H9 (cell line): Measurements from ENCODE around the gene PELO. TPM values are rescaled to one million over a fixed set of nuclear protein-coding genes. Genes with fewer than 3 reads are reported as not detected.

Source experiments
- DNase-seq: peaks from one replicate; pipeline ENCODE4 v3.0.0-alpha.2; 2017
- H2AFZ ChIP-seq: one replicate; pipeline ENCODE4 v1.6.1; 2013; ENCODE audit warnings: mild to moderate bottlenecking, low read length, control low read depth, moderate library complexity
- H2AK5ac ChIP-seq: 2 replicates; pipeline ENCODE4 v1.6.1; 2013; ENCODE audit warnings: low read length, control low read depth, mixed read lengths; ENCODE audit not compliant: insufficient read length
- H2BK120ac ChIP-seq: one replicate; pipeline ENCODE4 v1.6.1; 2013; ENCODE audit warnings: low read depth, mild to moderate bottlenecking, low read length, control low read depth, inconsistent platforms; ENCODE audit not compliant: poor library complexity, severe bottlenecking
- H2BK12ac ChIP-seq: 2 replicates; pipeline ENCODE4 v1.6.1; 2013; ENCODE audit warnings: low read length, control low read depth, mixed read lengths, low read depth; ENCODE audit not compliant: insufficient read length
- H2BK15ac ChIP-seq: 2 replicates; pipeline ENCODE4 v1.6.1; 2013; ENCODE audit warnings: low read depth, low read length, control low read depth
- H2BK20ac ChIP-seq: one replicate; pipeline ENCODE4 v1.6.1; 2013; ENCODE audit warnings: low read depth, mild to moderate bottlenecking, low read length, control low read depth, inconsistent platforms; ENCODE audit not compliant: poor library complexity, severe bottlenecking
- H2BK5ac ChIP-seq: 2 replicates; pipeline ENCODE4 v1.6.1; 2013; ENCODE audit warnings: low read length, control low read depth, mixed read lengths; ENCODE audit not compliant: insufficient read length
- H3K14ac ChIP-seq: 2 replicates; pipeline ENCODE4 v1.6.1; 2013; ENCODE audit warnings: low read length, control low read depth; ENCODE audit not compliant: insufficient read depth
- H3K18ac ChIP-seq: 2 replicates; pipeline ENCODE4 v1.6.1; 2013; ENCODE audit warnings: low read depth, mild to moderate bottlenecking, mixed read lengths, low read length, control low read depth; ENCODE audit not compliant: insufficient read length
- H3K23ac ChIP-seq: 2 replicates; pipeline ENCODE4 v1.6.1; 2013; ENCODE audit warnings: low read length, control low read depth, mixed read lengths, low read depth; ENCODE audit not compliant: insufficient read length
- H3K23me2 ChIP-seq: 2 replicates; pipeline ENCODE4 v1.6.1; 2013; ENCODE audit warnings: low read depth, mild to moderate bottlenecking, mixed read lengths, low read length, control low read depth; ENCODE audit not compliant: insufficient read length, poor library complexity, severe bottlenecking
- H3K27ac ChIP-seq: 2 replicates; pipeline ENCODE4 v1.5.1; 2013; ENCODE audit warnings: low read length, control low read depth, mixed read lengths, low read depth; ENCODE audit not compliant: insufficient read length
- H3K27me3 ChIP-seq: 2 replicates; pipeline ENCODE4 v1.6.1; 2013; ENCODE audit warnings: low read length, control low read depth, inconsistent platforms; ENCODE audit not compliant: insufficient read depth
- H3K4ac ChIP-seq: 2 replicates; pipeline ENCODE4 v1.6.1; 2013; ENCODE audit warnings: low read depth, mild to moderate bottlenecking, control low read depth, inconsistent platforms, low read length, moderate library complexity
- H3K4me1 ChIP-seq: 2 replicates; pipeline ENCODE4 v1.6.1; 2013; ENCODE audit warnings: low read length, control low read depth, inconsistent platforms; ENCODE audit not compliant: insufficient read depth
- H3K4me2 ChIP-seq: 2 replicates; pipeline ENCODE4 v1.6.1; 2013; ENCODE audit warnings: low read length, control low read depth, mixed read lengths; ENCODE audit not compliant: insufficient read length, insufficient read depth
- H3K56ac ChIP-seq: 2 replicates; pipeline ENCODE4 v1.6.1; 2013; ENCODE audit warnings: low read depth, mild to moderate bottlenecking, mixed read lengths, low read length, control low read depth; ENCODE audit not compliant: insufficient read length
- H3K79me1 ChIP-seq: 2 replicates; pipeline ENCODE4 v1.6.1; 2013; ENCODE audit warnings: low read depth, mild to moderate bottlenecking, moderate library complexity, low read length, control low read depth, inconsistent platforms; ENCODE audit not compliant: insufficient read depth, poor library complexity, severe bottlenecking
- H3K79me2 ChIP-seq: 2 replicates; pipeline ENCODE4 v1.6.1; 2013; ENCODE audit warnings: low read length, control low read depth, inconsistent platforms; ENCODE audit not compliant: insufficient read depth
- H3K9ac ChIP-seq: 2 replicates; pipeline ENCODE4 v1.6.1; 2013; ENCODE audit warnings: low read length, control low read depth, mixed read lengths; ENCODE audit not compliant: insufficient read length; ENCODE audit errors: extremely low read depth
- H3K9me3 ChIP-seq: one replicate; pipeline ENCODE4 v1.6.1; 2013; ENCODE audit warnings: low read depth, low read length, inconsistent platforms; ENCODE audit not compliant: control insufficient read depth
- H3T11ph ChIP-seq: one replicate; pipeline ENCODE4 v1.6.1; 2013; ENCODE audit warnings: mild to moderate bottlenecking, low read length, control low read depth, inconsistent platforms
- H4K20me1 ChIP-seq: one replicate; pipeline ENCODE4 v1.6.1; 2013; ENCODE audit not compliant: control insufficient read depth, insufficient read length, insufficient read depth
- H4K5ac ChIP-seq: 2 replicates; pipeline ENCODE4 v1.6.1; 2013; ENCODE audit warnings: low read depth, mild to moderate bottlenecking, mixed read lengths, low read length, control low read depth; ENCODE audit not compliant: insufficient read length
- H4K8ac ChIP-seq: replicated peaks from 2 replicates; pipeline ENCODE4 v1.6.1; 2013; ENCODE audit warnings: low read length, control low read depth, mixed read lengths, low read depth; ENCODE audit not compliant: insufficient read length
- H4K91ac ChIP-seq: 2 replicates; pipeline ENCODE4 v1.6.1; 2013; ENCODE audit warnings: low read depth, mild to moderate bottlenecking, moderate library complexity, mixed read lengths, low read length, control low read depth; ENCODE audit not compliant: insufficient read length
- H3K27ac Mint-ChIP-seq, 3 experiments: 2 replicates in 2 of 3; 3 replicates in 1 of 3; pipeline ENCODE4 v1.8.0; 2020 to 2021; ENCODE audit warnings: mixed read lengths in 3 of 3, mild to moderate bottlenecking in 1 of 3, moderate library complexity in 1 of 3
- H3K27me3 Mint-ChIP-seq: 2 replicates; pipeline ENCODE4 v1.8.0; 2021; ENCODE audit warnings: low read depth, mild to moderate bottlenecking, moderate library complexity, mixed read lengths
- H3K36me3 Mint-ChIP-seq, 3 experiments: 2 replicates in 2 of 3; 3 replicates in 1 of 3; pipeline ENCODE4 v1.8.0; 2020 to 2021; ENCODE audit warnings: low read depth in 3 of 3, mixed read lengths in 3 of 3; ENCODE audit not compliant: insufficient read depth in 1 of 3
- H3K4me1 Mint-ChIP-seq, 2 experiments: 2 replicates each; pipeline ENCODE4 v1.8.0; 2020; ENCODE audit warnings: mixed read lengths in 2 of 2
- H3K4me3 Mint-ChIP-seq, 2 experiments: 2 replicates in 1 of 2; 3 replicates in 1 of 2; pipeline ENCODE4 v1.8.0; 2020 to 2021; ENCODE audit warnings: mild to moderate bottlenecking in 2 of 2, mixed read lengths in 2 of 2, moderate library complexity in 1 of 2
- H3K9me3 Mint-ChIP-seq, 2 experiments: 2 replicates in 1 of 2; 3 replicates in 1 of 2; pipeline ENCODE4 v1.8.0; 2020; ENCODE audit warnings: mild to moderate bottlenecking in 2 of 2, mixed read lengths in 2 of 2, moderate library complexity in 1 of 2
- WGBS: extraction: QIAGEN DNeasy Blood & Tissue Kit; methylation state at CpG from one replicate; pipeline ENCODE4 v1.1.7; 2013; ENCODE audit warnings: missing lambda C conversion rate, low lambda C conversion rate, mixed read lengths; ENCODE audit not compliant: insufficient read length; ENCODE audit errors: extremely low coverage; 5-methylcytosine and 5-hydroxymethylcytosine counted together
- total RNA-seq: library from RNA; stranded (reverse); gene quantifications from 2 replicates; pipeline ENCODE4 v1.2.1, GENCODE V29; 2021
- TF ChIP-seq, protein P1 (sequence below): fragments of 200-600 bp; sonication (generic); conservative IDR thresholded peaks from 3 replicates; pipeline ENCODE4 v1.8.0; 2021; ENCODE audit warnings: antibody characterized with exemption, mild to moderate bottlenecking

The PELO gene
- total RNA-seq, 1 experiment from 2014 or later = 20.3 TPM

DNA sequence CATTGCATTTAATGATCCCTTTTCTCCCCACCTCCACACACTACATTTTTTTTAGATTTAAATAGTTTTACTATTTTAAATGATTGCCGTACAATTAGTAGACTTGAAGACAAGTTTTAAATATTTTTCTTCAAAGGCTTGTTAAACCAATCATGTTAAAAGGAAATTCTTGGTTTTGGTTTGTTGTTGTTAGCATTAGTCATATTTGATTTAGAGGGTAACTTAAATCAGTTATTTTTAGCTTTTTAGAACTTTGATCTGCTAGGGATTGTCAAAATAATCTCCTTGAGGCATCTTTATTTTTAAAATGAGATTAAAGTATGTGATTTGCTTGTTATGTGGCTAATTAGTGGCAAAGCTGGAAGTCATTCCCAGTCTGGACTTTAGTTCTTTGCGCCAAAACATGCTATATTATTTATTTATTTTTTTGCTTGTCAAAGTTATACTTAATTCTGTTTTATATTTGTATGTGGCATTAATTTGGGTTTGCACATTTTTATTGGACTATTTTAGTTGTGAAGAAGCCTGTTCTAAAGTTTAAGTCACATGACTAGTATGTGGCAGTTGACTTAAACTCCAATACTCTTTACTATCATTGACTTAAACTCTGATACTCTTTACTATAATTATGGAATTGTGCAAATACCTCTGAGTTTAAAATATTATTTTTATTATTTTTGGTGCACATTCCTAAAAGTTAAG, 14.7 kb downstream of the PELO start:
- Histone ChIP-seq H3K56ac (no peak overlapping the region), H3K14ac (no peak overlapping the region), H2BK20ac (no peak overlapping the region), H3K23ac (no peak overlapping the region), H2BK120ac (no peak overlapping the region), H4K91ac (no peak overlapping the region), H4K20me1 (no peaks in the 10 kb centered on the region), H3K27ac (no peak overlapping the region), H3K23me2 (peaks cover 26% of the 10 kb centered on the region), H3K4me2 (no peak overlapping the region), H3K79me1 (no peaks in the 10 kb centered on the region), H2BK5ac (no peak overlapping the region), H3K27me3 (no peaks in the 10 kb centered on the region), H3K4ac (no peak overlapping the region), H2AK5ac (no peak overlapping the region), H3T11ph (no peak overlapping the region), H3K4me1 (peaks cover 6% of the 10 kb centered on the region; the same call in 1 of the 2 replicates), H4K8ac (no peak overlapping the region), H3K9ac (no peak overlapping the region), H2AFZ (no peak overlapping the region), H2BK12ac (no peak overlapping the region), H3K79me2 (peaks cover 14% of the 10 kb centered on the region; the same call in 1 of the 2 replicates), H2BK15ac (no peak overlapping the region), H3K9me3 (no peaks in the 10 kb centered on the region), H3K18ac (no peak overlapping the region), H4K5ac (no peak overlapping the region)
- Mint-ChIP-seq H3K4me3 (peak overlapping the region; percentile 91 to 92), H3K36me3 (peaks cover 4 to 7% (median 6%) of the 10 kb centered on the region in 3 experiments), H3K27me3 (no peaks in the 10 kb centered on the region), H3K4me1 (peaks cover 41 to 45% of the 10 kb centered on the region in 2 experiments), H3K27ac (no peak overlapping the region), H3K9me3 (no peaks in the 10 kb centered on the region; a peak in 1 of 5 replicates)
- no CpG with 5 or more reads among the region's 2 CpGs for whole genome bisulfite sequencing
- TF ChIP-seq, protein P1, sequence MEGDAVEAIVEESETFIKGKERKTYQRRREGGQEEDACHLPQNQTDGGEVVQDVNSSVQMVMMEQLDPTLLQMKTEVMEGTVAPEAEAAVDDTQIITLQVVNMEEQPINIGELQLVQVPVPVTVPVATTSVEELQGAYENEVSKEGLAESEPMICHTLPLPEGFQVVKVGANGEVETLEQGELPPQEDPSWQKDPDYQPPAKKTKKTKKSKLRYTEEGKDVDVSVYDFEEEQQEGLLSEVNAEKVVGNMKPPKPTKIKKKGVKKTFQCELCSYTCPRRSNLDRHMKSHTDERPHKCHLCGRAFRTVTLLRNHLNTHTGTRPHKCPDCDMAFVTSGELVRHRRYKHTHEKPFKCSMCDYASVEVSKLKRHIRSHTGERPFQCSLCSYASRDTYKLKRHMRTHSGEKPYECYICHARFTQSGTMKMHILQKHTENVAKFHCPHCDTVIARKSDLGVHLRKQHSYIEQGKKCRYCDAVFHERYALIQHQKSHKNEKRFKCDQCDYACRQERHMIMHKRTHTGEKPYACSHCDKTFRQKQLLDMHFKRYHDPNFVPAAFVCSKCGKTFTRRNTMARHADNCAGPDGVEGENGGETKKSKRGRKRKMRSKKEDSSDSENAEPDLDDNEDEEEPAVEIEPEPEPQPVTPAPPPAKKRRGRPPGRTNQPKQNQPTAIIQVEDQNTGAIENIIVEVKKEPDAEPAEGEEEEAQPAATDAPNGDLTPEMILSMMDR = no peak
- DNase-seq = no peak
